Adrenal gland (tissue), 12 donors: ENCODE data around the gene P2RX3. TPM values are rescaled to one million over a fixed set of nuclear protein-coding genes. Genes with fewer than 3 reads are reported as not detected.

ENCODE experiments used
- DNase-seq, 7 donors: peaks; one replicate each; pipeline ENCODE4 v3.0.0-alpha.2; 2019 to 2020
- H3K27ac ChIP-seq, 5 donors: fragments of 200-600 bp; sonication (generic) in 4 of 5; 1 replicate in 3 of 5; 2 replicates in 2 of 5; pipeline versions ENCODE4 v1.5.1 to v1.8.0; 2016 to 2020; ENCODE audit warnings: mild to moderate bottlenecking in 1 of 5
- H3K27me3 ChIP-seq: fragments of 200-600 bp; 2 replicates; pipeline ENCODE4 v1.8.0; 2021
- H3K36me3 ChIP-seq, 2 donors: fragments of 200-600 bp; replicated peaks in 1 of 2; 1 replicate in 1 of 2; 2 replicates in 1 of 2; pipeline versions ENCODE4 v1.5.1 to v1.8.0; 2018 to 2022
- H3K4me1 ChIP-seq, 2 donors: fragments of 200-600 bp; replicated peaks in 1 of 2; 1 replicate in 1 of 2; 2 replicates in 1 of 2; pipeline versions ENCODE4 v1.5.1 to v1.8.0; 2018 to 2021
- H3K4me3 ChIP-seq, 4 donors: fragments of 200-600 bp; sonication (generic) in 3 of 4; one replicate each; pipeline ENCODE4 v1.5.1; 2016 to 2018
- H3K9me3 ChIP-seq, 3 donors: fragments of 200-600 bp; sonication (generic) in 1 of 3; replicated peaks in 1 of 3; 1 replicate in 2 of 3; 2 replicates in 1 of 3; pipeline versions ENCODE4 v1.5.1 to v1.8.0; 2016 to 2021
- POLR2A ChIP-seq, 2 donors: fragments of 450-650 bp; IDR thresholded peaks; one replicate each; pipeline ENCODE4 v1.6.1; 2017; ENCODE audit warnings: antibody characterized with exemption in 2 of 2, mild to moderate bottlenecking in 2 of 2, moderate library complexity in 1 of 2
- WGBS, 4 donors: extraction: QIAGEN DNeasy Blood & Tissue Kit in 2 of 4; methylation state at CpG; one replicate each; pipeline versions ENCODE4 v1.1.5 to v1.1.7; 2013 to 2017; 5-methylcytosine and 5-hydroxymethylcytosine counted together
- intact Hi-C, 2 donors: fragments of 100-400 bp; cut with DNase I; formaldehyde crosslinking; loops; one replicate each; pipeline versions ENCODE4 v1.14.1 to v1.15.0; 2022 to 2023
- polyA plus RNA-seq, 3 donors: library from polyadenylated mRNA; stranded (reverse); fragments of 200-250 nt in 2 of 3; fragments of 350-450 nt in 1 of 3; fragmentation: Illumina TruSeq in 1 of 3; extraction: RNeasy Lipid Tissue Mini Kit (QIAGEN cat#74804) in 1 of 3; gene quantifications; one replicate each; pipeline ENCODE4 v1.2.3, GENCODE V29; 2013 to 2014
- total RNA-seq, 9 donors: library from RNA; depleted of rRNA in 4 of 9; stranded (reverse); fragments of >200 nt in 4 of 9; fragments of 120-200 nt in 1 of 9; fragmentation: NEBNext Ultra II Directional in 1 of 9; extraction: Animal tissue kit (Norgen Biotek cat#: 25700) in 1 of 9; gene quantifications; one replicate each; pipeline versions ENCODE4 v1.1.0 to v1.2.4, GENCODE V29; 2013 to 2023
- TF ChIP-seq, protein P1 (sequence below), 6 experiments: fragments of 450-650 bp in 4 of 6; fragments of 200-600 bp in 2 of 6; sonication (generic) in 1 of 6; IDR thresholded peaks; 1 replicate in 5 of 6; 2 replicates in 1 of 6; pipeline versions ENCODE4 v1.5.1 to v1.8.0; 2016 to 2021; ENCODE audit warnings: antibody characterized with exemption in 6 of 6, mild to moderate bottlenecking in 2 of 6, moderate library complexity in 1 of 6
- donor health status: healthy with polysubstance abuse.
- donor health status: Bipolar disorder and iron deficiency.
- donor health status: DM: yes; HTN: yes; CAD: no.
- donor health status: DM: no; HTN: no; CAD: no.
- donor health status: DM: no; HTN: no; CAD: no.
- donor health status: DM: yes; HTN: yes; CAD: no.

The P2RX3 gene
- total and polyA plus RNA-seq, 12 donors: 0.11 to 2.5 (median 0.76) TPM; not detected in 2

DNA sequence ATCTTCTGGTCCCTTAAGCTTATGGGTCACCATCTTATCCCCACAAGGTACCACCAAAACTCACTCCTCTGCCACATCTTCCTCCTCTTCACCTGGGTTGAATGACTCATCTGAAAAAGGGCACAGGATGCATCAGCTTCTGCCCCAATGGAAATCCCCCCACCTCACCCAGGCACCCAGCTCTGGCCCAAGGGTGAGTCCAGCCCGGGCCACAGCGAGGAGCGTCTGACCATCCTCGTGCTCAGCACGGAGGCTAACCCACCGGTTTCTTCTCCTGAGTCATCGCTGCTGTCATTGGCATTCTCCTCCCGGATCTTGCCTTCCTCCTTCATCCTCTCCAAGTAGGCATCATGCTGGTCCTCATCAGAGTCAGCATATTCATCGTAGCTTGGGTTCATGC is 8.1 kb upstream of the P2RX3 start:
- Histone ChIP-seq H3K4me1 (peaks cover 10 to 22% of the 10 kb centered on the region in 2 donors), H3K9me3 (no peaks in the 10 kb centered on the region), H3K4me3 (no peak overlapping the region), H3K36me3 (peaks cover 0 to 76% of the 10 kb centered on the region in 2 donors), H3K27ac (no peak overlapping the region), H3K27me3 (no peaks in the 10 kb centered on the region)
- no peak for DNase-seq
- WGBS, 4 donors: 92 to 97% (median 95%) methylated on average over 9 of the region's 9 CpGs
- intact Hi-C loops: no loop called here
- TF ChIP-seq, protein P1, sequence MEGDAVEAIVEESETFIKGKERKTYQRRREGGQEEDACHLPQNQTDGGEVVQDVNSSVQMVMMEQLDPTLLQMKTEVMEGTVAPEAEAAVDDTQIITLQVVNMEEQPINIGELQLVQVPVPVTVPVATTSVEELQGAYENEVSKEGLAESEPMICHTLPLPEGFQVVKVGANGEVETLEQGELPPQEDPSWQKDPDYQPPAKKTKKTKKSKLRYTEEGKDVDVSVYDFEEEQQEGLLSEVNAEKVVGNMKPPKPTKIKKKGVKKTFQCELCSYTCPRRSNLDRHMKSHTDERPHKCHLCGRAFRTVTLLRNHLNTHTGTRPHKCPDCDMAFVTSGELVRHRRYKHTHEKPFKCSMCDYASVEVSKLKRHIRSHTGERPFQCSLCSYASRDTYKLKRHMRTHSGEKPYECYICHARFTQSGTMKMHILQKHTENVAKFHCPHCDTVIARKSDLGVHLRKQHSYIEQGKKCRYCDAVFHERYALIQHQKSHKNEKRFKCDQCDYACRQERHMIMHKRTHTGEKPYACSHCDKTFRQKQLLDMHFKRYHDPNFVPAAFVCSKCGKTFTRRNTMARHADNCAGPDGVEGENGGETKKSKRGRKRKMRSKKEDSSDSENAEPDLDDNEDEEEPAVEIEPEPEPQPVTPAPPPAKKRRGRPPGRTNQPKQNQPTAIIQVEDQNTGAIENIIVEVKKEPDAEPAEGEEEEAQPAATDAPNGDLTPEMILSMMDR (IDR thresholded peaks at IDR 0.05): no peak

DNA sequence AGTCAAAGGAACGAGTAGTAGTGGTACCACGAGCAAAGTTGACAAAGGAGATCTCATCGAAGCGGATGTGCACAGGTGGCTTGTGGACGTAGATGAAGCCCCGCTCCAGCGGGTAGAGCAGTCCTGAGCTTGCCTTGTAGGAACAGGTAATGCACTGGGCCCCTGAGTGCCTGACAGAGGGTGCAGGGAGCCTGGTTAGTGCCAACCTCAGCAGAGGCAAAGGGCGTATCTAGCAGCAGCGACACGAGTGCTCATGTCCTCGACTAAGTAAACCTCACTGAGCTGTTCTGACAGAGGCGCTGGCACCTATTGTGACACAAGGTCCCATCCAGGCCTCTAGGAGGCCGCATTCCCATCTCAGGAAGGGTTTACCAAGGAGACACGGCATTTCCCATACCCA is 6.4 kb upstream of the P2RX3 start:
- DNase-seq: no peak
- intact Hi-C loops: no loop called here
- Histone ChIP-seq H3K4me3 (no peak overlapping the region), H3K27me3 (no peaks in the 10 kb centered on the region), H3K27ac (no peak overlapping the region), H3K9me3 (no peaks in the 10 kb centered on the region), H3K36me3 (peaks cover 0 to 74% of the 10 kb centered on the region in 2 donors), H3K4me1 (peaks cover 0 to 13% of the 10 kb centered on the region in 2 donors)
- TF ChIP-seq POLR2A (IDR thresholded peaks at IDR 0.05): no peak
- TF ChIP-seq, protein P1 (IDR thresholded peaks at IDR 0.05): no peak
- 91 to 96% (median 95%) methylated on average over 10 to 14 of the region's 14 CpGs for WGBS, 4 donors

DNA sequence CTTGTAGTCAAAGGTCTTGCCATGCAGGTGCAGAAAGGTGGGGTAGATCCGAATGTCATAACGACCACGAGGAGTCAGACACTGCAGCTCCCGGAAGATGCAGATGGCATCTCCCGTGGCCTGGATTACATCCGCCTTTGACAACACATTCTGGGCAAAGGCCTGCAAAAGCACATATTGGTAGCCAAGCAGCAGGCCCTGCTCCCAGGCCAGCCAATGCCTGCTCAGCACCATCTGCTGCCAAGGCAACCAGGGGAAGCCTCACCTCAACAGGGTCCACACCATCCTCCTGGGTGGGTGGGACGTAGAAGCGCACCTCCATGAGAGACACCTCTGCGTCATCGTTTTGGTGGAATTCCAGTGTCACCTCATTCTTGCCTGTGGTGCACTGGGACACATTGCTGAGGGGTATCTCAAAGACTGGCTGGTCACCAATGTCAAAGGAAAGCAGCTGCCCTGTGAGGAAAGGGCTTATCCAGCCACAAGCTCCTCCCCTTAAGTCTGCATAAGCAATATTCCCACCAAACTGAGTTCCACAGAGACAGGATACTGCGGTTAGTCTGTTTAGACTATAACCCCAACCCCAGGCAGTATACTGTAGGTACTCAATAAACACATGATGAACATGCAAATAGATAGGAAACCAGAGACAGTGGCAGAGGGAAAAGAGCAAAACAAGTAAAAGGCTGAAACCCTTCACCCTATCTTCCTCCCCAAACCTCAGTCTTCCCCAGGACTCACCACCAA is 5.3 kb upstream of the P2RX3 start:
- H3K36me3 ChIP-seq: peaks cover 0 to 62% of the 10 kb centered on the region in 2 donors
- no peak for TF ChIP-seq POLR2A (IDR thresholded peaks at IDR 0.05)
- TF ChIP-seq, protein P1 (IDR thresholded peaks at IDR 0.05): no peak
- intact Hi-C loops: no loop called here
- WGBS, 4 donors: 89 to 94% (median 91%) methylated on average over 10 to 11 of the region's 11 CpGs
- H3K27me3 ChIP-seq: no peaks in the 10 kb centered on the region
- DNase-seq: no peak
- H3K4me1 ChIP-seq: peaks cover 0 to 13% of the 10 kb centered on the region in 2 donors
- no peak overlapping the region for H3K4me3 ChIP-seq
- H3K9me3 ChIP-seq: no peaks in the 10 kb centered on the region
- H3K27ac ChIP-seq: no peak overlapping the region

DNA sequence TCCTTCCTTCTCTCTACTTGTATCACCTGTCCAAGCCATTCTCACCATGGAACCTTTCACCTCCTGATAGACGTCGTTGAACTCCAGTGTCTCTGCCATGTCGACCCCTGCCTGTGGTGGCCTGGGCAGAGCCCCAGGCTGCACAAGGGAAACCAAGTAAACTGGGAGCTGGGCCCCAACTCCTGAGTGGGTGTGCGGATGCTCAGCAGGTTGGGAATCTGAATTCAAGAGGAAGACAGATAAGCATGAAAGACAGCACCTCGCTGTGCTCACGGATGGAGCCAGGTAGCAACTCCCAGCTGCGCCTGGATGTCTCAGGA is 3.2 kb upstream of the P2RX3 start:
- H3K36me3 ChIP-seq: peaks cover 0 to 41% of the 10 kb centered on the region in 2 donors
- no peak for TF ChIP-seq POLR2A (IDR thresholded peaks at IDR 0.05)
- TF ChIP-seq, protein P1 (IDR thresholded peaks at IDR 0.05): no peak
- H3K27ac ChIP-seq: peak overlapping the region in 3 of 5 donors; percentile 78 to 93 (median 85)
- peaks cover 0 to 13% of the 10 kb centered on the region in 2 donors for H3K4me1 ChIP-seq
- no peak for DNase-seq
- no peaks in the 10 kb centered on the region for H3K27me3 ChIP-seq
- intact Hi-C loops: no loop called here
- H3K9me3 ChIP-seq: no peaks in the 10 kb centered on the region
- H3K4me3 ChIP-seq: peak overlapping the region; percentile 28 to 92 (median 68)
- 6 to 14% (median 7%) methylated on average over 3 to 7 of the region's 7 CpGs for WGBS, 4 donors
